Hepatocyte (in vitro differentiated cells): Measurements from ENCODE around the gene CLTA. TPM values are rescaled to one million over a fixed set of nuclear protein-coding genes. Genes with fewer than 3 reads are reported as not detected.

Experiments used
- DNase-seq: peaks from one replicate; pipeline ENCODE4 v3.0.0-alpha.2; 2016; ENCODE audit warnings: low spot score
- H2AFZ ChIP-seq: fragments of 200-600 bp; sonication (generic); 2 replicates; pipeline ENCODE4 v1.6.0; 2016; ENCODE audit warnings: antibody characterized with exemption, mild to moderate bottlenecking
- H3K27ac ChIP-seq: fragments of 200-600 bp; sonication (generic); 2 replicates; pipeline ENCODE4 v1.5.1; 2016; ENCODE audit warnings: mild to moderate bottlenecking
- H3K27me3 ChIP-seq: fragments of 200-600 bp; sonication (generic); 2 replicates; pipeline ENCODE4 v1.6.1; 2016
- H3K36me3 ChIP-seq: fragments of 200-600 bp; sonication (generic); replicated peaks from 2 replicates; pipeline ENCODE4 v1.5.1; 2016; ENCODE audit warnings: low read depth; ENCODE audit not compliant: insufficient read depth
- H3K4me1 ChIP-seq: fragments of 200-600 bp; sonication (generic); 2 replicates; pipeline ENCODE4 v1.5.1; 2016; ENCODE audit warnings: mild to moderate bottlenecking, moderate library complexity; ENCODE audit not compliant: insufficient read depth
- H3K4me2 ChIP-seq: fragments of 200-600 bp; sonication (generic); 2 replicates; pipeline ENCODE4 v1.6.0; 2016
- H3K4me3 ChIP-seq: fragments of 200-600 bp; sonication (generic); 2 replicates; pipeline ENCODE4 v1.5.1; 2016; ENCODE audit warnings: mild to moderate bottlenecking
- H3K79me2 ChIP-seq: fragments of 200-600 bp; sonication (generic); 2 replicates; pipeline ENCODE4 v1.6.0; 2017; ENCODE audit warnings: mild to moderate bottlenecking
- H3K9me2 ChIP-seq: fragments of 200-600 bp; sonication (generic); replicated peaks from 2 replicates; pipeline ENCODE4 v1.6.0; 2017; ENCODE audit warnings: mild to moderate bottlenecking; ENCODE audit not compliant: insufficient read depth
- H3K9me3 ChIP-seq: fragments of 200-600 bp; sonication (generic); 2 replicates; pipeline ENCODE4 v1.5.1; 2016; ENCODE audit warnings: low read depth, mild to moderate bottlenecking
- H4K20me1 ChIP-seq: fragments of 200-600 bp; sonication (generic); 2 replicates; pipeline ENCODE4 v1.6.0; 2016; ENCODE audit warnings: mild to moderate bottlenecking; ENCODE audit not compliant: insufficient read depth, poor library complexity, severe bottlenecking
- CTCF ChIP-seq: fragments of 200-600 bp; sonication (generic); IDR thresholded peaks from 2 replicates; pipeline ENCODE4 v1.5.1; 2016; ENCODE audit warnings: antibody characterized with exemption, mild to moderate bottlenecking; ENCODE audit not compliant: poor library complexity
- EZH2 ChIP-seq: fragments of 200-600 bp; sonication (generic); IDR thresholded peaks from 2 replicates; pipeline ENCODE4 v1.6.1; 2016; ENCODE audit warnings: antibody characterized with exemption, mild to moderate bottlenecking, borderline replicate concordance
- EZH2phosphoT487 ChIP-seq: fragments of 200-600 bp; sonication (generic); IDR thresholded peaks from one replicate; pipeline ENCODE4 v1.6.1; 2018; ENCODE audit warnings: antibody characterized with exemption, mild to moderate bottlenecking, low read depth, moderate library complexity; ENCODE audit not compliant: unreplicated experiment, severe bottlenecking
- WGBS: methylation state at CpG from one replicate; pipeline ENCODE4 v1.1.6; 2016; ENCODE audit warnings: low lambda C conversion rate; ENCODE audit errors: missing lambda C conversion rate; 5-methylcytosine and 5-hydroxymethylcytosine counted together
- polyA plus RNA-seq: library from polyadenylated mRNA; unstranded; fragments of >200 nt; fragmentation: Nextera tagmentation; extraction: Ambion mirVana; gene quantifications from 2 replicates; pipeline ENCODE4 v1.2.1, GENCODE V29; 2016
- total RNA-seq: library from RNA; depleted of rRNA; stranded (reverse); fragments of >200 nt; gene quantifications from 2 replicates; pipeline ENCODE4 v1.2.3, GENCODE V29; 2014

CLTA gene
- total and polyA plus RNA-seq, 2 experiments from 2014 or later = 283 to 317 TPM

- Histone ChIP-seq H3K4me2 (peak overlapping the region; percentile 74), H4K20me1 (peaks cover 36% of the 10 kb centered on the region), H3K27ac (peak overlapping the region; percentile 84), H3K27me3 (no peaks in the 10 kb centered on the region), H3K9me2 (no peaks in the 10 kb centered on the region), H3K79me2 (peaks cover 40% of the 10 kb centered on the region), H3K4me1 (peaks cover 27% of the 10 kb centered on the region), H3K4me3 (peak overlapping the region; percentile 20), H2AFZ (peak overlapping the region; percentile 39), H3K36me3 (no peaks in the 10 kb centered on the region), H3K9me3 (no peaks in the 10 kb centered on the region)
- TF ChIP-seq CTCF = no peak
- TF ChIP-seq EZH2 = no peak
- no peak for TF ChIP-seq EZH2phosphoT487
- WGBS = 14% methylated on average over 9 of the region's 9 CpGs
- DNase-seq = peak; percentile 46
Observed at GRCh38 chr9:36189976-36190375, 745 bp upstream of the CLTA start.

- no peaks in the 10 kb centered on the region for H3K27me3 ChIP-seq
- H3K79me2 ChIP-seq = peaks cover 53% of the 10 kb centered on the region
- H3K4me2 ChIP-seq = peak overlapping the region; percentile 95
- under 1% methylated on average over 18 of the region's 18 CpGs for WGBS
- peak; percentile 42 for DNase-seq
- peak overlapping the region; percentile 22 for H2AFZ ChIP-seq
- H3K9me2 ChIP-seq = no peaks in the 10 kb centered on the region
- no peaks in the 10 kb centered on the region for H3K36me3 ChIP-seq
- no peaks in the 10 kb centered on the region for H3K9me3 ChIP-seq
- peak overlapping the region; percentile 86 for H3K27ac ChIP-seq
- H4K20me1 ChIP-seq = peaks cover 47% of the 10 kb centered on the region
- peak overlapping the region; percentile 53 for H3K4me3 ChIP-seq
- H3K4me1 ChIP-seq = peaks cover 31% of the 10 kb centered on the region
- TF ChIP-seq EZH2 = no peak
- no peak for TF ChIP-seq CTCF
- no peak for TF ChIP-seq EZH2phosphoT487
Observed at GRCh38 chr9:36191290-36191645, 547 bp downstream of the CLTA start.

GRCh38 chr9:36191686-36192085 lies 965 bp downstream of the CLTA start:
- TF ChIP-seq EZH2phosphoT487 (no peak), CTCF (no peak), EZH2 (no peak)
- peak overlapping the region; percentile 95 for H3K4me2 ChIP-seq
- H3K36me3 ChIP-seq = no peaks in the 10 kb centered on the region
- peak overlapping the region; percentile 86 for H3K27ac ChIP-seq
- peak overlapping the region; percentile 53 for H3K4me3 ChIP-seq
- DNase-seq = no peak
- H3K79me2 ChIP-seq = peaks cover 57% of the 10 kb centered on the region
- no peaks in the 10 kb centered on the region for H3K9me3 ChIP-seq
- H4K20me1 ChIP-seq = peaks cover 51% of the 10 kb centered on the region
- 1% methylated on average over 7 of the region's 7 CpGs for WGBS
- H3K4me1 ChIP-seq = peaks cover 31% of the 10 kb centered on the region
- peak overlapping the region; percentile 22 for H2AFZ ChIP-seq
- H3K27me3 ChIP-seq = no peaks in the 10 kb centered on the region
- no peaks in the 10 kb centered on the region for H3K9me2 ChIP-seq

GRCh38 chr9:36192196-36192595 lies 1.5 kb downstream of the CLTA start:
- H3K36me3 ChIP-seq = no peaks in the 10 kb centered on the region
- H3K9me3 ChIP-seq = no peaks in the 10 kb centered on the region
- no peaks in the 10 kb centered on the region for H3K9me2 ChIP-seq
- peaks cover 62% of the 10 kb centered on the region for H3K79me2 ChIP-seq
- TF ChIP-seq EZH2 (no peak), EZH2phosphoT487 (no peak), CTCF (no peak)
- peak overlapping the region; percentile 53 for H3K4me3 ChIP-seq
- H3K27me3 ChIP-seq = no peaks in the 10 kb centered on the region
- DNase-seq = no peak
- WGBS = 65% methylated on average over 4 of the region's 4 CpGs
- no peak overlapping the region for H2AFZ ChIP-seq
- peaks cover 56% of the 10 kb centered on the region for H4K20me1 ChIP-seq
- peak overlapping the region; percentile 95 for H3K4me2 ChIP-seq
- H3K27ac ChIP-seq = peak overlapping the region; percentile 86
- H3K4me1 ChIP-seq = peaks cover 31% of the 10 kb centered on the region
